HepG2 (cell line): ENCODE results near the gene GPC6. TPM values are rescaled to one million over a fixed set of nuclear protein-coding genes. Genes with fewer than 3 reads are reported as not detected.

Source experiments
- CHCHD3 ChIP-seq: sonication (generic); formaldehyde crosslinking; IDR thresholded peaks from 2 replicates; pipeline ENCODE4 v1.8.0; 2022; ENCODE audit warnings: mild to moderate bottlenecking, missing genetic modification reagents, moderate library complexity
- GABPA ChIP-seq, 2 experiments: IDR thresholded peaks; 2 replicates each; pipeline ENCODE4 v1.6.1; 2011 to 2016; ENCODE audit warnings: low read depth in 2 of 2, low read length in 1 of 2, missing biosample characterization in 1 of 2, missing genetic modification characterization in 1 of 2
- HMGA1 ChIP-seq: sonication (generic); formaldehyde crosslinking; conservative IDR thresholded peaks from 2 replicates; pipeline ENCODE4 v1.4.0; 2020; ENCODE audit warnings: missing genetic modification reagents
- HNF1A ChIP-seq, 2 experiments: sonication (generic) in 1 of 2; formaldehyde crosslinking in 1 of 2; IDR thresholded peaks; 2 replicates each; pipeline versions ENCODE4 v1.4.0 to v1.6.1; 2016 to 2020; ENCODE audit warnings: borderline replicate concordance in 1 of 2, low read depth in 1 of 2, mild to moderate bottlenecking in 1 of 2, missing genetic modification reagents in 1 of 2
- KLF16 ChIP-seq, 2 experiments: sonication (generic) in 1 of 2; formaldehyde crosslinking in 1 of 2; IDR thresholded peaks; 2 replicates each; pipeline versions ENCODE4 v1.6.1 to v1.8.0; 2016 to 2023; ENCODE audit warnings: missing genetic modification reagents in 2 of 2, missing compliant biosample characterization in 1 of 2
- NFYC ChIP-seq: IDR thresholded peaks from 2 replicates; pipeline ENCODE4 v1.6.1; 2016; ENCODE audit warnings: missing genetic modification reagents, missing compliant biosample characterization
- POLR2AphosphoS5 ChIP-seq: IDR thresholded peaks from 2 replicates; pipeline ENCODE4 v1.6.1; 2012; ENCODE audit warnings: low read depth, low read length
- REPIN1 ChIP-seq: sonication (generic); formaldehyde crosslinking; IDR thresholded peaks from 2 replicates; pipeline ENCODE4 v1.8.0; 2022; ENCODE audit warnings: missing genetic modification reagents, low read depth, mild to moderate bottlenecking, borderline replicate concordance
- RXRA ChIP-seq: sonication (generic); formaldehyde crosslinking; IDR thresholded peaks from 2 replicates; pipeline ENCODE4 v1.5.1; 2020; ENCODE audit warnings: missing genetic modification reagents
- TIGD3 ChIP-seq: sonication (generic); formaldehyde crosslinking; IDR thresholded peaks from 2 replicates; pipeline ENCODE4 v1.5.1; 2020; ENCODE audit warnings: mild to moderate bottlenecking, missing genetic modification reagents, borderline replicate concordance
- ZIK1 ChIP-seq: sonication (generic); formaldehyde crosslinking; IDR thresholded peaks from 2 replicates; pipeline ENCODE4 v1.5.0; 2020; ENCODE audit warnings: mild to moderate bottlenecking, low read depth, missing genetic modification reagents, borderline replicate concordance
- ZNF567 ChIP-seq: sonication (generic); formaldehyde crosslinking; IDR thresholded peaks from 2 replicates; pipeline ENCODE4 v1.8.1; 2023; ENCODE audit warnings: mild to moderate bottlenecking, missing genetic modification reagents, borderline replicate concordance
- ZNF773 ChIP-seq: sonication (generic); formaldehyde crosslinking; IDR thresholded peaks from 2 replicates; pipeline ENCODE4 v1.4.0; 2020; ENCODE audit warnings: missing genetic modification reagents, borderline replicate concordance
- polyA plus RNA-seq, 8 experiments: library from polyadenylated mRNA; depleted of rRNA in 3 of 8; stranded (reverse) in 7 of 8; unstranded in 1 of 8; fragments of >200 nt; fragmentation: Illumina TruSeq in 4 of 8; extraction: Trizol in 4 of 8; gene quantifications; 2 replicates each; pipeline versions ENCODE4 v1.2.1 to v1.2.3, GENCODE V29; 2011 to 2016; ENCODE audit warnings: low read depth in 4 of 8, missing spikeins in 1 of 8, mixed read lengths in 1 of 8; ENCODE audit not compliant: insufficient read depth in 1 of 8
- total RNA-seq, 5 experiments: library from RNA; depleted of rRNA; stranded (reverse); fragments of >200 nt; fragmentation: Illumina TruSeq; extraction: Trizol; gene quantifications; 2 replicates each; pipeline ENCODE4 v1.2.3, GENCODE V29; 2016; ENCODE audit warnings: low read depth in 1 of 5
- TF ChIP-seq, protein P1 (sequence below): sonication (generic); formaldehyde crosslinking; IDR thresholded peaks from 2 replicates; pipeline ENCODE4 v1.4.0; 2020; ENCODE audit warnings: missing genetic modification reagents, borderline replicate concordance
- TF ChIP-seq, protein P2 (sequence below): sonication (generic); formaldehyde crosslinking; IDR thresholded peaks from 2 replicates; pipeline ENCODE4 v1.4.0; 2020; ENCODE audit warnings: missing genetic modification reagents, borderline replicate concordance
- TF ChIP-seq, protein P3 (sequence below): sonication (generic); formaldehyde crosslinking; IDR thresholded peaks from 2 replicates; pipeline ENCODE4 v1.5.0; 2020; ENCODE audit warnings: mild to moderate bottlenecking, missing genetic modification reagents, borderline replicate concordance

Gene GPC6
- total and polyA plus RNA-seq, 2 of the 13 experiments (the other 11 are each of a cell fraction or from before 2014, with no cell fraction given), result 24.5 to 33.9 TPM

DNA sequence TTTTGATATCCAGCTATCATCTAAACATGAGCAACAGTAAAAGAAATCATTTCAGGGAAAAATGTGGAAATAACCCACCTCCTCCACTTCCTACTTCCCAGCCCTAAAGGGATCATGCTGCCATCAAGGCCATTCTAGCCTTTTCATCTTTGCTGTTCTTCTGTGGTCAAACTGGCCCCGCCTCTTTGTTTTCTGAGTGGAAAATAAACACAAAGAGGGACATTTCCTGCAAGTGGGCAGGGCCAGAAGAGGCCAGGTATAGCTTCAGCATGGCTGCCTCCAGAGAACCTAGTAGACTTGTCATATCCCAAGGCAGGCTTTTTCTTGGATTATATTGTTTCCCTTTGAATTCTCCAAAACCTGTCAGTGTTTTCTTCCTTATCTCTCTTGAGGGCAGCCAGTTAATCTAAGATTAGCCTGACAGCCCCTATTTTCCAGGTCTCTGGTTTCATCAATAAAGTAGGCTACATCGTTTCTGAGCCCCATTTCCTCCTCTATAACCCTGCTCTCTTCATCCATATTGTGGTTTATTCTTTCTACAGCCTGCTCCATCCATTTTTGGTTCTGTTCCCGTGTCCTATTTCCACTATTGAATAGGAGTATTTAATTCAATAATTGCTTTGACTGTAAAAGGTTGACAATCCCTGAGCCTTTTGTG, 117.6 kb downstream of the GPC6 start (continued):
- TF ChIP-seq, protein P1, sequence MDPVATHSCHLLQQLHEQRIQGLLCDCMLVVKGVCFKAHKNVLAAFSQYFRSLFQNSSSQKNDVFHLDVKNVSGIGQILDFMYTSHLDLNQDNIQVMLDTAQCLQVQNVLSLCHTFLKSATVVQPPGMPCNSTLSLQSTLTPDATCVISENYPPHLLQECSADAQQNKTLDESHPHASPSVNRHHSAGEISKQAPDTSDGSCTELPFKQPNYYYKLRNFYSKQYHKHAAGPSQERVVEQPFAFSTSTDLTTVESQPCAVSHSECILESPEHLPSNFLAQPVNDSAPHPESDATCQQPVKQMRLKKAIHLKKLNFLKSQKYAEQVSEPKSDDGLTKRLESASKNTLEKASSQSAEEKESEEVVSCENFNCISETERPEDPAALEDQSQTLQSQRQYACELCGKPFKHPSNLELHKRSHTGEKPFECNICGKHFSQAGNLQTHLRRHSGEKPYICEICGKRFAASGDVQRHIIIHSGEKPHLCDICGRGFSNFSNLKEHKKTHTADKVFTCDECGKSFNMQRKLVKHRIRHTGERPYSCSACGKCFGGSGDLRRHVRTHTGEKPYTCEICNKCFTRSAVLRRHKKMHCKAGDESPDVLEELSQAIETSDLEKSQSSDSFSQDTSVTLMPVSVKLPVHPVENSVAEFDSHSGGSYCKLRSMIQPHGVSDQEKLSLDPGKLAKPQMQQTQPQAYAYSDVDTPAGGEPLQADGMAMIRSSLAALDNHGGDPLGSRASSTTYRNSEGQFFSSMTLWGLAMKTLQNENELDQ, result no peak
- TF ChIP-seq CHCHD3 (CRISPR knock-in tag) (no peak), KLF16 (CRISPR knock-in tag; IDR thresholded peaks at IDR 0.05) (no peak), GABPA (IDR thresholded peaks at IDR 0.05; ENCODE audit: low read depth, low read length) (no peak), GABPA (CRISPR knock-in tag; IDR thresholded peaks at IDR 0.05; ENCODE audit: low read depth) (no peak), HMGA1 (no peak), ZNF567 (no peak), TIGD3 (CRISPR knock-in tag) (no peak), REPIN1 (CRISPR knock-in tag) (no peak), NFYC (CRISPR knock-in tag) (no peak), HNF1A (IDR thresholded peaks at IDR 0.05; ENCODE audit: low read depth) (no peak), HNF1A (CRISPR knock-in tag; IDR thresholded peaks at IDR 0.05; ENCODE audit: borderline replicate concordance) (no peak), ZNF773 (no peak), RXRA (CRISPR knock-in tag) (no peak), POLR2AphosphoS5 (no peak), ZIK1 (CRISPR knock-in tag) (no peak)
- TF ChIP-seq, protein P2, sequence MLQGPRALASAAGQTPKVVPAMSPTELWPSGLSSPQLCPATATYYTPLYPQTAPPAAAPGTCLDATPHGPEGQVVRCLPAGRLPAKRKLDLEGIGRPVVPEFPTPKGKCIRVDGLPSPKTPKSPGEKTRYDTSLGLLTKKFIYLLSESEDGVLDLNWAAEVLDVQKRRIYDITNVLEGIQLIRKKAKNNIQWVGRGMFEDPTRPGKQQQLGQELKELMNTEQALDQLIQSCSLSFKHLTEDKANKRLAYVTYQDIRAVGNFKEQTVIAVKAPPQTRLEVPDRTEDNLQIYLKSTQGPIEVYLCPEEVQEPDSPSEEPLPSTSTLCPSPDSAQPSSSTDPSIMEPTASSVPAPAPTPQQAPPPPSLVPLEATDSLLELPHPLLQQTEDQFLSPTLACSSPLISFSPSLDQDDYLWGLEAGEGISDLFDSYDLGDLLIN (CRISPR knock-in tag), result no peak
- TF ChIP-seq, protein P3, sequence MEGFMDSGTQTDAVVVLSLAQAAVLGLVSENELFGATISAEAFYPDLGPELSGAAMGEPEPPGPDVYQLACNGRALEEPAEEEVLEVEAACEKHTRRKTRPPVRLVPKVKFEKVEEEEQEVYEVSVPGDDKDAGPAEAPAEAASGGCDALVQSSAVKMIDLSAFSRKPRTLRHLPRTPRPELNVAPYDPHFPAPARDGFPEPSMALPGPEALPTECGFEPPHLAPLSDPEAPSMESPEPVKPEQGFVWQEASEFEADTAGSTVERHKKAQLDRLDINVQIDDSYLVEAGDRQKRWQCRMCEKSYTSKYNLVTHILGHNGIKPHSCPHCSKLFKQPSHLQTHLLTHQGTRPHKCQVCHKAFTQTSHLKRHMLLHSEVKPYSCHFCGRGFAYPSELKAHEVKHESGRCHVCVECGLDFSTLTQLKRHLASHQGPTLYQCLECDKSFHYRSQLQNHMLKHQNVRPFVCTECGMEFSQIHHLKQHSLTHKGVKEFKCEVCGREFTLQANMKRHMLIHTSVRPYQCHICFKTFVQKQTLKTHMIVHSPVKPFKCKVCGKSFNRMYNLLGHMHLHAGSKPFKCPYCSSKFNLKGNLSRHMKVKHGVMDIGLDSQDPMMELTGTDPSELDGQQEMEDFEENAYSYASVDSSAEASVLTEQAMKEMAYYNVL (CRISPR knock-in tag), result no peak
